ENCODE data around the gene ZNF438. TPM values are rescaled to one million over a fixed set of nuclear protein-coding genes. Genes with fewer than 3 reads are reported as not detected.

The ZNF438 gene
- total RNA-seq, 2 donors from 2014 or later, result 2.6 to 3.0 TPM

DNA sequence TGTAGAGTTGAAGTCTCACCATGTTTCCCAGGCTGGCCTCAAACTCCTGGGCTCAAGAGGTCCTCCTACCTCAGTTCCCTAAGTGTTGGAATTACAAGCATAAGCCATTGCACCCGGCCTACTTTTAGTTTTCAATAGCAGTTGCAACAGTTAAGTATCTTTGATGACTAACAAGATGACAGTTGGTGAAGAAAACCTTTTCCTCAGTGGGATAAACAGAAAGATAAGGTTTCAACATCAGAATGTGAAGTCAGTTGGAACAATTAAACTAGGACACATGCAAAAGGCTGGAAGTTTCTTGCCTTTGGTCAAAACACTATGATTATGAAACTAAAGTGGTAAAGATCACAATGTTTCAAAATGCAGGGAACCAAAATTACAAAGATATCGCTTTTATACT is 169.2 kb downstream of the ZNF438 start:
- TF ChIP-seq, protein P1, sequence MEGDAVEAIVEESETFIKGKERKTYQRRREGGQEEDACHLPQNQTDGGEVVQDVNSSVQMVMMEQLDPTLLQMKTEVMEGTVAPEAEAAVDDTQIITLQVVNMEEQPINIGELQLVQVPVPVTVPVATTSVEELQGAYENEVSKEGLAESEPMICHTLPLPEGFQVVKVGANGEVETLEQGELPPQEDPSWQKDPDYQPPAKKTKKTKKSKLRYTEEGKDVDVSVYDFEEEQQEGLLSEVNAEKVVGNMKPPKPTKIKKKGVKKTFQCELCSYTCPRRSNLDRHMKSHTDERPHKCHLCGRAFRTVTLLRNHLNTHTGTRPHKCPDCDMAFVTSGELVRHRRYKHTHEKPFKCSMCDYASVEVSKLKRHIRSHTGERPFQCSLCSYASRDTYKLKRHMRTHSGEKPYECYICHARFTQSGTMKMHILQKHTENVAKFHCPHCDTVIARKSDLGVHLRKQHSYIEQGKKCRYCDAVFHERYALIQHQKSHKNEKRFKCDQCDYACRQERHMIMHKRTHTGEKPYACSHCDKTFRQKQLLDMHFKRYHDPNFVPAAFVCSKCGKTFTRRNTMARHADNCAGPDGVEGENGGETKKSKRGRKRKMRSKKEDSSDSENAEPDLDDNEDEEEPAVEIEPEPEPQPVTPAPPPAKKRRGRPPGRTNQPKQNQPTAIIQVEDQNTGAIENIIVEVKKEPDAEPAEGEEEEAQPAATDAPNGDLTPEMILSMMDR (conservative IDR thresholded peaks at IDR 0.05), result no peak
- no peaks in the 10 kb centered on the region for H3K36me3 ChIP-seq (ENCODE audit: control insufficient read depth, insufficient read depth, low read length)
- H3K4me1 ChIP-seq (ENCODE audit: control insufficient read depth, insufficient read depth, low read length), result no peaks in the 10 kb centered on the region
- no peak for DNase-seq
- H3K27ac ChIP-seq (ENCODE audit: low read depth, low read length), result no peak overlapping the region
- Mint-ChIP-seq H3K27ac (no peak overlapping the region), H3K27me3 (ENCODE audit: insufficient read depth) (peaks cover 52% of the 10 kb centered on the region), H3K9me3 (no peaks in the 10 kb centered on the region), H3K4me1 (no peaks in the 10 kb centered on the region), H3K4me3 (no peak overlapping the region), H3K36me3 (ENCODE audit: low read depth) (no peaks in the 10 kb centered on the region)
- H3K9ac ChIP-seq (ENCODE audit: extremely low read depth, low read length, poor library complexity, severe bottlenecking), result no peak overlapping the region
- WGBS, 2 experiments (ENCODE audit: insufficient coverage in 1 of 2, insufficient read length in 1 of 2), result 96 to 100% methylated on average over 1 of the region's 2 CpGs
- no peak overlapping the region for H3K4me3 ChIP-seq (ENCODE audit: low read length)
- H3K9me3 ChIP-seq (ENCODE audit: control insufficient read depth, low read length), result no peaks in the 10 kb centered on the region
- H3K27me3 ChIP-seq (ENCODE audit: control insufficient read depth, insufficient read depth, low read length, poor library complexity, severe bottlenecking), result no peaks in the 10 kb centered on the region

DNA sequence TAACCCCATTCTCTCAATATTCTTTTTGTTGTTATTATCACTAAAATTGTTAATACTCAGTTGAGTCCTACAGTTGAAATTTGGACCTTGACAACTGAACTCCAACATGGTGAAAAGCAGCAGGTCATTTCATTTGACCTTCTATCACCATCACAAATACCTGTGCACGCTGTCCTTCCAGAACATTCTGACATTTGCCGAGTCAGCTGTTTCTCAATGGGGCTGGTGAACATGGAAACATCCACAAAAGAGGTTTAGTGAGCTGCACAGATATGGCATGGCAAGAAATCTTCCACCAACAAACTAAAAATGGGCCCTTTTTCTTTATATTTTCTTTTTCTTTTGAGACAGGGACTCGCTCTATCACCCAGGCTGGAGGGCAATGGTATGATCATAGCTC is 169.7 kb downstream of the ZNF438 start:
- no peaks in the 10 kb centered on the region for H3K4me1 ChIP-seq (ENCODE audit: control insufficient read depth, insufficient read depth, low read length)
- WGBS, 2 experiments (ENCODE audit: insufficient coverage in 1 of 2, insufficient read length in 1 of 2), result 95 to 97% methylated on average over 3 of the region's 3 CpGs
- no peak overlapping the region for H3K27ac Mint-ChIP-seq
- TF ChIP-seq, protein P1 (conservative IDR thresholded peaks at IDR 0.05), result no peak
- H3K27me3 Mint-ChIP-seq (ENCODE audit: insufficient read depth), result peaks cover 52% of the 10 kb centered on the region
- H3K27ac ChIP-seq (ENCODE audit: low read depth, low read length), result no peak overlapping the region
- no peak overlapping the region for H3K4me3 ChIP-seq (ENCODE audit: low read length)
- no peaks in the 10 kb centered on the region for H3K36me3 ChIP-seq (ENCODE audit: control insufficient read depth, insufficient read depth, low read length)
- H3K4me1 Mint-ChIP-seq, result no peaks in the 10 kb centered on the region
- H3K9me3 ChIP-seq (ENCODE audit: control insufficient read depth, low read length), result no peaks in the 10 kb centered on the region
- H3K9me3 Mint-ChIP-seq, result no peaks in the 10 kb centered on the region
- H3K27me3 ChIP-seq (ENCODE audit: control insufficient read depth, insufficient read depth, low read length, poor library complexity, severe bottlenecking), result no peaks in the 10 kb centered on the region
- no peak for DNase-seq
- no peaks in the 10 kb centered on the region for H3K36me3 Mint-ChIP-seq (ENCODE audit: low read depth)
- no peak overlapping the region for H3K4me3 Mint-ChIP-seq
- H3K9ac ChIP-seq (ENCODE audit: extremely low read depth, low read length, poor library complexity, severe bottlenecking), result no peak overlapping the region

DNA sequence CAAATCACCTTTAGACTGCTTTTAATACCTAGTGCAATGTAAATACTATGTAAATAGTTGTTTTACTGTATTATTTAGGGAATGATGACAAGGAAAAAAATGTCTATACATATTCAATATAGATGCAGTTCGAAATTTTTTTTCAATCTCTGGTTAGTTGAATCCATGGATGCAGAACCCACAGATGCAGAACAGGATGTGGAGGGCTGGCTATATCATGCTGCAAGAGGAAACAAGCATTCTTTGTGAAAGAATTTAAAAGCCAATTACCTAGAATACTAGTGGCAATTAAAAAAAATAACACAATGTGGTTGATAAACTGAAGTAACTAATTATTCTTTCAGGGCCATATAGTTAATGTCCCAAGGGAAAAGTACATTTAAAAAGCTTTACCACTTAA is 170.4 kb downstream of the ZNF438 start:
- H3K36me3 ChIP-seq (ENCODE audit: control insufficient read depth, insufficient read depth, low read length), result no peaks in the 10 kb centered on the region
- Mint-ChIP-seq H3K4me1 (no peaks in the 10 kb centered on the region), H3K27me3 (ENCODE audit: insufficient read depth) (peaks cover 56% of the 10 kb centered on the region), H3K36me3 (ENCODE audit: low read depth) (no peaks in the 10 kb centered on the region), H3K27ac (no peak overlapping the region), H3K9me3 (no peaks in the 10 kb centered on the region), H3K4me3 (no peak overlapping the region)
- no peaks in the 10 kb centered on the region for H3K9me3 ChIP-seq (ENCODE audit: control insufficient read depth, low read length)
- TF ChIP-seq, protein P1 (conservative IDR thresholded peaks at IDR 0.05), result no peak
- no peak for DNase-seq
- 83 to 86% methylated on average over 1 of the region's 1 CpG for WGBS, 2 experiments (ENCODE audit: insufficient coverage in 1 of 2, insufficient read length in 1 of 2)
- no peaks in the 10 kb centered on the region for H3K27me3 ChIP-seq (ENCODE audit: control insufficient read depth, insufficient read depth, low read length, poor library complexity, severe bottlenecking)
- H3K9ac ChIP-seq (ENCODE audit: extremely low read depth, low read length, poor library complexity, severe bottlenecking), result no peak overlapping the region
- H3K4me1 ChIP-seq (ENCODE audit: control insufficient read depth, insufficient read depth, low read length), result no peaks in the 10 kb centered on the region
- no peak overlapping the region for H3K4me3 ChIP-seq (ENCODE audit: low read length)
- no peak overlapping the region for H3K27ac ChIP-seq (ENCODE audit: low read depth, low read length)
